Measurements from ENCODE around the gene GALNT9.
"Not testable (repeated sequence)": the region's sequence is repeated elsewhere in the genome, so short reads cannot be mapped to it uniquely, and the experiment has no call there.

Gene GALNT9

GRCh38 chr12:132152953-132153352, 176.4 kb downstream of the GALNT9 start:
- no peak for DNase-seq

- DNase-seq, result no peak
These were observed 177.0 kb downstream of the GALNT9 start for GRCh38 chr12:132152411-132152821.

- DNase-seq, result no peak
These were observed 177.5 kb downstream of the GALNT9 start for GRCh38 chr12:132151766-132152410.

GRCh38 chr12:132151145-132151765, 178.1 kb downstream of the GALNT9 start:
- no peak for DNase-seq

GRCh38 chr12:132150780-132151144, 178.6 kb downstream of the GALNT9 start:
- DNase-seq, result no peak

GRCh38 chr12:132149526-132149925, 179.9 kb downstream of the GALNT9 start:
- DNase-seq, result not testable (repeated sequence)

GRCh38 chr12:132148368-132149045, 180.9 kb downstream of the GALNT9 start:
- no peak for DNase-seq

GRCh38 chr12:132147423-132148367, 181.7 kb downstream of the GALNT9 start:
- no peak for DNase-seq

- no peak for DNase-seq
These were observed 182.5 kb downstream of the GALNT9 start for GRCh38 chr12:132146772-132147422.
